Activated naive CD8-positive, alpha-beta T cell treated with anti-CD3 and anti-CD28 coated beads, Interleukin-2, amount 10 ng/mL, durations not matched to agents 7 days and 5 days (primary cell): ENCODE measurements around the gene DSG2. TPM values are rescaled to one million over a fixed set of nuclear protein-coding genes. Genes with fewer than 3 reads are reported as not detected.

Experiments
- ATAC-seq: fragments of 150-1000 bp; cut with Tn5 transposase; one replicate; pipeline ENCODE4 v1.10.0; 2021; ENCODE audit warnings: low read depth, moderate library complexity
- POLR2A ChIA-PET: fragments of 350-600 bp; sonication (Branson Sonifier 250); formaldehyde crosslinking; loops from one replicate; lab custom pipeline; 2021; ENCODE audit warnings: antibody characterized with exemption; lab: Charles Lee
- DNase-seq: peaks from one replicate; pipeline ENCODE4 v3.0.0; 2021
- H3K27ac Mint-ChIP-seq: one replicate; pipeline ENCODE4 v1.8.0; 2022; ENCODE audit warnings: mild to moderate bottlenecking, mixed read lengths
- H3K27me3 Mint-ChIP-seq: one replicate; pipeline ENCODE4 v1.8.0; 2022; ENCODE audit warnings: mild to moderate bottlenecking, moderate library complexity, mixed read lengths
- H3K36me3 Mint-ChIP-seq: one replicate; pipeline ENCODE4 v1.8.0; 2021; ENCODE audit warnings: mild to moderate bottlenecking, mixed read lengths
- H3K4me1 Mint-ChIP-seq: one replicate; pipeline ENCODE4 v1.8.0; 2021; ENCODE audit warnings: mixed read lengths
- H3K4me3 Mint-ChIP-seq: one replicate; pipeline ENCODE4 v1.8.0; 2022; ENCODE audit warnings: mild to moderate bottlenecking, moderate library complexity, mixed read lengths
- H3K9me3 Mint-ChIP-seq: one replicate; pipeline ENCODE4 v1.8.0; 2021; ENCODE audit warnings: mixed read lengths
- total RNA-seq, 2 experiments: library from RNA; stranded (reverse); gene quantifications; one replicate each; pipeline ENCODE4 v1.2.3, GENCODE V29; 2021

DSG2 gene
- total RNA-seq, 2 experiments from 2014 or later = 0.25 to 0.28 TPM

DNA sequence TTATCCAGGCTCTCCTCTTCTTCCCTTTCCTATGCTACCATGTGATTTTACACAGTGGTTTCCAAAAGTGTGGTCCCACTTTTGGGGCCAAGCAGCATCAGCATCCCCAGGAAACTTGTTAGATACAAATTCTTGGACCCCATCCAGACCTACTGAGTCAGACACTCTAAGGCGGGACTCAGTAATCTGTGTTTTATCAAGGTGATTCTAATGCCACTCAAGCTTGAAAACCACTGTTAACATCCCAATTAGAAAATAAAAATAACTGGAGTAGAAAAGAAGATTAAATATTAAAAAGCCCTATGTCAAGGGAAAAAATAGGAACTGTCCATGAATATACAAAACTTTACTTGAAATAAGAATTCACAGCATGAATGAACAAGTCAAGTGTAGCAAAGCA is 10.8 kb downstream of the DSG2 start:
- Mint-ChIP-seq H3K27me3 (no peaks in the 10 kb centered on the region), H3K27ac (no peak overlapping the region), H3K9me3 (peaks cover 2% of the 10 kb centered on the region), H3K4me1 (no peaks in the 10 kb centered on the region), H3K36me3 (no peaks in the 10 kb centered on the region), H3K4me3 (no peak overlapping the region)
- ATAC-seq (no peak), DNase-seq (no peak)
- POLR2A ChIA-PET = no interaction called here

GRCh38 chr18:31509571-31509970 is 11.6 kb downstream of the DSG2 start:
- H3K4me1 Mint-ChIP-seq = no peaks in the 10 kb centered on the region
- DNase-seq (no peak), ATAC-seq (no peak)
- H3K27me3 Mint-ChIP-seq = no peaks in the 10 kb centered on the region
- peaks cover 2% of the 10 kb centered on the region for H3K9me3 Mint-ChIP-seq
- no peak overlapping the region for H3K4me3 Mint-ChIP-seq
- no peak overlapping the region for H3K27ac Mint-ChIP-seq
- POLR2A ChIA-PET = no interaction called here
- H3K36me3 Mint-ChIP-seq = no peaks in the 10 kb centered on the region

DNA sequence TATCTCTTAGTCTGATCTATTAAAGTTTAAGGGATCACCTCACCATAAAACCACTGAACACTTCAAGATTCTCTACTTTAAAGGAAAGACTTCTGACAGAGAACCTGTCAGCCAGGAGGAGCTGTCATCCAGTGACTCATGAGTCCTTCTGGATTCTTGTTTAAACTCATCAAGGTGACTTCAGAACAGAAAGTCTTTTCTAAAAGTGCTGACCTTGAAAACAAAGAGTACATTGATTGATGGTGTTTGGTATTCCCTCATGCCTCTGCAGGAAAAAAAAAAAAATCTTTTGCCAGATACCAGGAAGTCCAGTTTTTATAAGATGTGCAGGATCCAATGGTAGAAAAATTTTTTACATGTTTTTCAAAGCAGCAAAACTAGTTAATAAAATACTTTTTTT is 12.3 kb downstream of the DSG2 start:
- Mint-ChIP-seq H3K27ac (no peak overlapping the region), H3K4me3 (no peak overlapping the region), H3K9me3 (peaks cover 2% of the 10 kb centered on the region), H3K4me1 (no peaks in the 10 kb centered on the region), H3K27me3 (no peaks in the 10 kb centered on the region), H3K36me3 (no peaks in the 10 kb centered on the region)
- DNase-seq (no peak), ATAC-seq (no peak)
- POLR2A ChIA-PET = no interaction called here

GRCh38 chr18:31511098-31511497 is 13.1 kb downstream of the DSG2 start:
- Mint-ChIP-seq H3K27ac (no peak overlapping the region), H3K36me3 (no peaks in the 10 kb centered on the region), H3K4me3 (no peak overlapping the region), H3K9me3 (peaks cover 2% of the 10 kb centered on the region), H3K4me1 (no peaks in the 10 kb centered on the region), H3K27me3 (no peaks in the 10 kb centered on the region)
- ATAC-seq (no peak), DNase-seq (no peak)
- POLR2A ChIA-PET = no interaction called here

GRCh38 chr18:31512203-31512764 is 14.3 kb downstream of the DSG2 start:
- POLR2A ChIA-PET = no interaction called here
- Mint-ChIP-seq H3K4me3 (no peak overlapping the region), H3K27ac (no peak overlapping the region), H3K4me1 (no peaks in the 10 kb centered on the region), H3K27me3 (no peaks in the 10 kb centered on the region), H3K36me3 (no peaks in the 10 kb centered on the region), H3K9me3 (peaks cover 2% of the 10 kb centered on the region)
- ATAC-seq = no peak
- no peak for DNase-seq

- POLR2A ChIA-PET = no interaction called here
- H3K27ac Mint-ChIP-seq = no peak overlapping the region
- H3K9me3 Mint-ChIP-seq = no peaks in the 10 kb centered on the region
- H3K4me1 Mint-ChIP-seq = no peaks in the 10 kb centered on the region
- ATAC-seq (no peak), DNase-seq (no peak)
- H3K36me3 Mint-ChIP-seq = no peaks in the 10 kb centered on the region
- H3K27me3 Mint-ChIP-seq = no peaks in the 10 kb centered on the region
- H3K4me3 Mint-ChIP-seq = no peak overlapping the region
Measured at GRCh38 chr18:31513189-31513935, 15.4 kb downstream of the DSG2 start.

DNA sequence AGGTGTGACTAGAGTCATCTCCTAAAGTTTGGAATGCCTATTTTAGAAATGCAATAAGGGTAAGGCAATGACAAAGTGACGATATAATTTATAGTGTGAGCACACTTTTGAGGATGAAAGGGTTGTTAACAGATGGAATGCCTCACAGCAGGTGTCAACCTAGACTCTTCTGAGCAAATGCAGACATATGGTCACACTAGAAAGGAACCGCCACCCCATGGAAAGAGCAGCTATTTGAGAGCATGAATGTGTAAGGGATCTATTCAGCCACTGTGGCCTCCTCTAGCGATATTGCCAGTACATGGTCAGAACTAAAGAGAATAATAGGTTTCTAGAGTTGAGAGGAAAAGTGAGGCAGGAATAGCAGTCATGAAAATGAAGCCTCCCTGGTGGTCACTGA is 18.5 kb downstream of the DSG2 start:
- POLR2A ChIA-PET = no interaction called here
- H3K36me3 Mint-ChIP-seq = no peaks in the 10 kb centered on the region
- no peaks in the 10 kb centered on the region for H3K9me3 Mint-ChIP-seq
- no peak overlapping the region for H3K4me3 Mint-ChIP-seq
- DNase-seq = no peak
- H3K27ac Mint-ChIP-seq = no peak overlapping the region
- H3K4me1 Mint-ChIP-seq = no peaks in the 10 kb centered on the region
- no peak for ATAC-seq
- no peaks in the 10 kb centered on the region for H3K27me3 Mint-ChIP-seq

GRCh38 chr18:31526374-31526773 is 28.4 kb downstream of the DSG2 start:
- no peaks in the 10 kb centered on the region for H3K27me3 Mint-ChIP-seq
- no peaks in the 10 kb centered on the region for H3K4me1 Mint-ChIP-seq
- H3K36me3 Mint-ChIP-seq = no peaks in the 10 kb centered on the region
- H3K4me3 Mint-ChIP-seq = no peak overlapping the region
- POLR2A ChIA-PET = no interaction called here
- DNase-seq (no peak), ATAC-seq (no peak)
- no peaks in the 10 kb centered on the region for H3K9me3 Mint-ChIP-seq
- H3K27ac Mint-ChIP-seq = no peak overlapping the region

GRCh38 chr18:31533236-31533635 is 35.3 kb downstream of the DSG2 start:
- Mint-ChIP-seq H3K4me1 (no peaks in the 10 kb centered on the region), H3K36me3 (no peaks in the 10 kb centered on the region), H3K27me3 (no peaks in the 10 kb centered on the region), H3K27ac (no peak overlapping the region), H3K4me3 (no peak overlapping the region), H3K9me3 (no peaks in the 10 kb centered on the region)
- DNase-seq (no peak), ATAC-seq (no peak)
- POLR2A ChIA-PET = no interaction called here

- no peaks in the 10 kb centered on the region for H3K36me3 Mint-ChIP-seq
- H3K27ac Mint-ChIP-seq = no peak overlapping the region
- H3K27me3 Mint-ChIP-seq = no peaks in the 10 kb centered on the region
- DNase-seq (no peak), ATAC-seq (no peak)
- H3K4me3 Mint-ChIP-seq = no peak overlapping the region
- no peaks in the 10 kb centered on the region for H3K9me3 Mint-ChIP-seq
- H3K4me1 Mint-ChIP-seq = no peaks in the 10 kb centered on the region
- POLR2A ChIA-PET = interaction anchor here (0.5 kb wide), 1 partner anchor 316 kb away, joined by 4 read pairs; no protein-coding TSS in a partner anchor
Measured at GRCh38 chr18:31538837-31539236, 40.9 kb downstream of the DSG2 start.

DNA sequence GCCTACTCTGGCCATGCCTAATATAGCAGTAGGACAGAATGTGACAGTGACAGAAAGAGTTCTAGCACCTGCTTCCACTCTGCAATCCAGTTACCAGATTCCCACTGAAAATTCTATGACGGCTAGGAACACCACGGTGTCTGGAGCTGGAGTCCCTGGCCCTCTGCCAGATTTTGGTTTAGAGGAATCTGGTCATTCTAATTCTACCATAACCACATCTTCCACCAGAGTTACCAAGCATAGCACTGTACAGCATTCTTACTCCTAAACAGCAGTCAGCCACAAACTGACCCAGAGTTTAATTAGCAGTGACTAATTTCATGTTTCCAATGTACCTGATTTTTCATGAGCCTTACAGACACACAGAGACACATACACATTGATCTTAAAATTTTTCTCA is 48.5 kb downstream of the DSG2 start:
- H3K27ac Mint-ChIP-seq = no peak overlapping the region
- H3K9me3 Mint-ChIP-seq = no peaks in the 10 kb centered on the region
- POLR2A ChIA-PET = no interaction called here
- no peaks in the 10 kb centered on the region for H3K4me1 Mint-ChIP-seq
- ATAC-seq = no peak
- no peak for DNase-seq
- no peaks in the 10 kb centered on the region for H3K27me3 Mint-ChIP-seq
- H3K36me3 Mint-ChIP-seq = no peaks in the 10 kb centered on the region
- H3K4me3 Mint-ChIP-seq = no peak overlapping the region

DNA sequence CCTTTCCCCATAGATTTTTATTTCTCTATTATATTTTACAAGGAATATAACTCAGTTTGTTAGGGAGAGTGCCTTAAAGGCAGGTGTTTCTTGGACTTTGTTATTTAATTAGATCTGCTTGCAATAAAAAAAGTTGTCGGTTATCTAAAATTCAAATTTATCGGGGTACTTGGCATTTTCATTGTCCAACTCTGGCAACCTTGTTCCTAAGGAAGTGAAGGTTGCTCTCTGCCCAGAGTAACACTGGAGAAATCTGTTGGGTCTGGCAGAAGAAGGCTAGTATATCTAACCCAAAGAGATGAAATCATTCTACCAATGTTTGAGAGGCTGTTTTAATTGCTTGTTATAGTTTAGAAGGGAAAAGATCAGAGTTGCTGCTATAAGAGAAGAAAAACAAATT is 50.9 kb downstream of the DSG2 start:
- Mint-ChIP-seq H3K36me3 (no peaks in the 10 kb centered on the region), H3K4me3 (no peak overlapping the region), H3K27ac (no peak overlapping the region), H3K9me3 (no peaks in the 10 kb centered on the region), H3K27me3 (peaks cover 2% of the 10 kb centered on the region), H3K4me1 (no peaks in the 10 kb centered on the region)
- POLR2A ChIA-PET = no interaction called here
- no peak for ATAC-seq
- no peak for DNase-seq

- DNase-seq (no peak), ATAC-seq (no peak)
- Mint-ChIP-seq H3K4me1 (no peaks in the 10 kb centered on the region), H3K36me3 (no peaks in the 10 kb centered on the region), H3K4me3 (no peak overlapping the region), H3K27ac (no peak overlapping the region), H3K9me3 (no peaks in the 10 kb centered on the region), H3K27me3 (peaks cover 4% of the 10 kb centered on the region)
- POLR2A ChIA-PET = no interaction called here
Measured at GRCh38 chr18:31549416-31549815, 51.4 kb downstream of the DSG2 start.

DNA sequence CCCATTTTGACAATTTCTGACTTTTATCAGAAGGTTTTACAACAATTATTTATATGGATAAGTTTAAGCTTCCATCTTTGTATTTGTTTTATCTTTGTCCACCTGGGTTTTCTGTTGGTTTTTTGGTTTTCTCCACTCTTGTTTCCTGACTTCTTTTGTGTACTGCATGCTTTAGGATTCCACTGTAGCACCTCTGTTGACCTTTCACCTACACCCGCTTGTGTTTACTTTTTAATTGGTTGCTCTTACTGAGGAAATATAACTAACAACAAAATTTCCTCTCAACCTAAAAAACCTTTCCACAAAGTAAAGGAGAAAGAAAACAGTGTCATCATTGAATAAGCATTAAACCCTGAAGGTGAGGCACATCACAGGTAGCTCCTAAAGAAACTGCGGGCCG is 53.9 kb downstream of the DSG2 start:
- Mint-ChIP-seq H3K27ac (no peak overlapping the region), H3K27me3 (peaks cover 4% of the 10 kb centered on the region), H3K4me3 (no peak overlapping the region), H3K36me3 (no peaks in the 10 kb centered on the region), H3K9me3 (no peaks in the 10 kb centered on the region), H3K4me1 (peaks cover 2% of the 10 kb centered on the region)
- no peak for ATAC-seq
- no peak for DNase-seq
- POLR2A ChIA-PET = no interaction called here
